HG02623 (cell line): Measurements from ENCODE around the gene EEA1.
"Not testable (repeated sequence)": the region's sequence is repeated elsewhere in the genome, so short reads cannot be mapped to it uniquely, and the experiment has no call there.

Experiments
- ATAC-seq: cut with Tn5 transposase; IDR thresholded peaks from one replicate; pipeline ENCODE4 v1.9.1; 2021; ENCODE audit warnings: moderate library complexity; ENCODE audit not compliant: unreplicated experiment

The EEA1 gene

DNA sequence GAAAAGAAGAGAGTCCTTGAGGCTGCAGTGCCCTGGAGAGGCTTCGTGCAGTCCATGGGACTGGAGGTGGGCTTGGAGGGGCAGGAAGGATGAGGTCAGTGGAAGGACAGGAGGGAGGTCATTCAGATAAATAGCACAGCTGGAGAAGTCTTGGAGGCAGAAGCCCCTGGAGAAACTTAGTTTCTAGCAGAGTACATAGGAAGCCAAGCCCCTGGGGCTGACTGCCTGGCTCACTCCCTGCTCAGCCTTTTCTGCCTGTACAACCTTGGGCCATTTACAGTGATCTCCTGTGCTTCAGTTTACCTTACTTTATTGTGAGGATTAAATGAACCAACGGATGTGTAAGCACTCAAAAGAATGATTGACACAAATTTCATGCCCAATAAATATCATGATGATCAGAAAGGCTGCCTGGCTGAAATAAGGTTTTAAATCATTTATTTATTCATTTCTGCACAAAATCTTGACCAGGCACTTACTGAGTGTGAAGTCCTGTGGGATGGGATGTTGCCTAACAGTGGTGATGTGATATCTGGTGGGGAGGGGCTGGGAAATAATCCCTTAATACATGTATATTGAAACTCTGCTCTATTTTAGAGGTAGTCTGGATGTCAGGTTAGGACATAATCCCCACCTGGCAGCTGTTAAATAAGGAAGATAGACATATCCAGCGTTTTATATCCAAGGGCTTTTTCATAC lies 172.0 kb downstream of the EEA1 start:
- ATAC-seq, result no peak

DNA sequence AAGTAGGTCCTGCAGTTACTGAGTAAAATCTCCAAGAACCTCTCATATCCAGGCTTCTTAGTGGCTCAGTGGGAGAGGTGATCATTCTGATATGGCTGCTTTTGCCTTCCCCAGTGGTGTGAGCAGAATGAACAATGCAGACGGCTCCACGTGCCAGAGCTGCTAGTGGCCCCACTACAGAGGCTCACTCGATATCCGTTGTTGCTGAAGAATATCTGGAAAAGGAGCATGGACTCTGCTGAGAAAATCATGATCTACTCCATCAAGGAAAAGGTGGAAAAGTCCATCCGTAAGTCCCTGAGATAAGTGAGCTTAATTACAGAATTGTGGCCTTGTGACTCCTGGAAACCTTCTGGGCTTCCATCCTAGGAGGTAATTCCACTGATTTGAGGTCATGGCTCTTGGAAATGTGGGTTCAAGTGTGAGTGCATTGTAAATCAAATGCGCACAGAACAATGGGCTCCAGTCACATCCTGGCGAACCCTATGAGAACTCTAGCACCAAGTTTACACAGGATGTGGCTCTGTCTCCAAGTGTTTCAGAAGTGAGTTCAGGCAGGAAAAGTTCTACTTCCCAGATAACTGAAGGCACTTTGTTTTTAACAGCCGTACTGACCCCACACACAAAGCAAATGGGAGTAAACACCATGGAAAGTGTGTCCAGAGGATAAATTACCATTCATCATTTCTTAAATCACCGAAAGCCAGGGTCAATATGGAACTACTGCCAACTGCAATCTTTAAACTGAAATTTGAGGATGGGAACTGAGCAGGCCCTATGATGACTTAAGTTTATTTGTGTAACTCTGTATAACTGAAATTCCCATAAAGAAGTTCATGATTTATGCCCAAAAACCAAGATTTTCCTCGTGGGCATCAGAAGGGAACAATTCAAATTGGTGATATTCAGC lies 174.9 kb downstream of the EEA1 start:
- no peak for ATAC-seq

DNA sequence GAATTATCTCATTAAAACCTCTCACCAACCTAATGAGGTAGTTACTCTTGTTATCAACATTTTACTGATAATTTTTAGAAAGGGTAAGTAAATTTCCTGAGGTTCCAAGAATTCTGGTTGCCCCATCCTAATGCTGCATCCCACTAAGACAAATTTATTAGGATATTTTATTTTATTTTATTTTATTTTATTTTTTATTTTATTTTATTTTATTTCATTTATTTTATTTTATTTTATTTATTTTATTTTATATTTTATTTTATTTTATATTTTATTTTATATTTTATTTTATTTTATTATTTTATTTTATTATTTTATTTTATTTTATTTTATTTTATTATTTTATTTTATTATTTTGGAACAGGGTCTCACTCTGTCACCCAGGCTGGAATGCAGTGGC lies 179.4 kb downstream of the EEA1 start:
- not testable (repeated sequence) for ATAC-seq

DNA sequence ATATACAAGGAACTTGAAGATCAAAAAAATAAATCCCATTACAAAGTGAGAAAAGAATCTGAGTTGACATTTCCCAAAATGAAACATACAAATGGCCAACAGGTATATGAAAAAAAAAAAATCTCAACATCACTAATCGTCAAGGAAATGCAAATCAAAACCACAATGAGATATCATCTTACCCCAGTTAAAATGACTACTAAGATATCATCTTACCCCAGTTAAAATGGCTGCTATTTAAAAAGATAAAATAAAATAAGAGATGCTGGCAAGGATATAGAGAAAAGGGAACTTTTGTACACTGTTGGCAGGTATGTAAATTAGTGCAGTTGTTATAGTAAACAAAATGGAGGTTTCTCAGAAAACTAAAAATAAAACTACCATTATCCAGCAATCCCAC lies 181.9 kb downstream of the EEA1 start:
- no peak for ATAC-seq

DNA sequence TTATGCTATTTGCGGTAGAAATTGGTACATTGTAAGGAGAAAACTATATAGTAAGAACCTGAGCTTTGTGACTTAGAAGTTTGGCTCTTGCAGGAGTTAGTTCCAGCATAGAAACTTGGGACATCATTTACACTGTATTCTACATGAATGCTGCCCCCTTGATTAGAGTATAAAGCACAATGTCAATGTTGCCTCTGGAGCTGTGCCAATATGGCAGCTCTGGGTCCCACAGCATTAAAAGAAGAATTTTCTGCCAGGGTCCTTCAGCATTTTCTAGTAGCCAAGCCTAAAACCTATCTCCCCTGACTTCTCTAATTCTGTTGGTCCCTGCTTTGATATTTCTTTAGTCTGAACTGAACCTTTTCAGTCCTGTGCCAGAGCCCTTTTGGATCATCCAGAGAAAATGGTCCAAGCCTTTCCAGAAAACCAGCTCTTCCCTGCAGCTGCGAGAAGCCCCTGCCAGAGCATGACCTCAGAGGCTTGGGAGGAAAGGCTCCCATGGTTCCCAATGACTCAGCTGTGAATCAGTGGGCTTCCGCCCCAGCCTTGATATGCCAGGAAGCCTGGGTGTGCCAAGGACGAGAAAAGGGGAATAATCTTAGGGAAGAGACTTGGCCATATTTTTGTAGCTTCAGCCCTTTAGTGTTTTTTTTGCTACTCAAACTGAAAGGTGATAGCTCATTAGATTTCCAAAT lies 183.1 kb downstream of the EEA1 start:
- no peak for ATAC-seq

DNA sequence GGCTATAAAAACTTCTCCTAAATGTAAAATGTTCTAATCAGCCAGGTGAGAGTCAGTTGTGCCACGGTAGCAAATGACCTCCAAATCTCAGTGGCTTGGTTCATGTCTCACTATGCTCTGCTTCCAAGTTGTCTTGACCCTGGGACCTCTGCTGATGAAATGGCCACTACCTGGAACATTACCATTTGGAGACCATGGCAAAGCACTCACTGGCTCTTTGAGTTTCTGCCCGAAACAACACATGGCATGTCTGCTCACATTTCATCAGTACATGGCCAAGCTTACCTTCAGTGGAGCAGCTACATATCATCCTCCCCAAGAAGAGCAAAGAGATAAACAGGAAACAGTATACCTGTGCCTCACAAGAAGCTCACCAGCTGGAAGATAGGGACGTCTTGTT lies 186.1 kb downstream of the EEA1 start:
- no peak for ATAC-seq

DNA sequence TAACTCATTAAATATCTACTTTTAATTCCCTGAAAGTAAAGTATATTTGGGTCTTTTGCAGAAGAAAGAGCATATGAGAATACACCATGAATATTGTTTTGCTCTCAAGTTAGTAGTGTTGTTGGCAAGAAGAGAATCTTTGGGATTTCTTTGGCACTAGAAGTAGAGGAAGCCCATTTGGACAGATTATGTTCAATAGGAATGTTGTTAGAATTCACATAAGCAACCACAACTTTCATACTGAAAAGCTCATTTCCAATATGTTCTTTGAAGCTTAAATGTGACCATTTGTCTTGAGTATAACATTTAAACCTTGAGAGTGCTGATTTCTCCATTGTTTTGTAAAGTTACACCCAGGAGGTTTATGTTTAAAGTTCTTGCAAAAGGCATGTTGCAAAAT lies 188.7 kb downstream of the EEA1 start:
- no peak for ATAC-seq

DNA sequence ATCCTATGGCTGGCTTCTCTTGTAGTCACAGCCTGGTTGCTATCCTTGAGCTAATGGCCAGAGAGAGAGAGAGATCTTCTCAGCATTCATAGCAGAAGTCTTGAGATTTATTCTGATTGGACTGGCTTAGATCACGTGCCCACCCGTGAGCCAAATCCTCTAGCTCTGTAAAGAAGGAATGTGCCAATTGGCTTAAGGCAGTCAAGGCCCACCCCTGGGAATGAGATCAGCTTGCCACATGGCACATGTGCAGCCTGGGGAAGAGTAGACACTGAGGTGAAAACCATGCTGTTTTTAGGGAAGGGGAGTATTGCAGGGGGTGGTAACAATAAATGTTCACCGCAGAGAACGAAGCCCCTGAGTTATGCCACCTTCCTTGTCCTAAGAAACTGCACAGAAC lies 190.0 kb downstream of the EEA1 start:
- ATAC-seq, result no peak

DNA sequence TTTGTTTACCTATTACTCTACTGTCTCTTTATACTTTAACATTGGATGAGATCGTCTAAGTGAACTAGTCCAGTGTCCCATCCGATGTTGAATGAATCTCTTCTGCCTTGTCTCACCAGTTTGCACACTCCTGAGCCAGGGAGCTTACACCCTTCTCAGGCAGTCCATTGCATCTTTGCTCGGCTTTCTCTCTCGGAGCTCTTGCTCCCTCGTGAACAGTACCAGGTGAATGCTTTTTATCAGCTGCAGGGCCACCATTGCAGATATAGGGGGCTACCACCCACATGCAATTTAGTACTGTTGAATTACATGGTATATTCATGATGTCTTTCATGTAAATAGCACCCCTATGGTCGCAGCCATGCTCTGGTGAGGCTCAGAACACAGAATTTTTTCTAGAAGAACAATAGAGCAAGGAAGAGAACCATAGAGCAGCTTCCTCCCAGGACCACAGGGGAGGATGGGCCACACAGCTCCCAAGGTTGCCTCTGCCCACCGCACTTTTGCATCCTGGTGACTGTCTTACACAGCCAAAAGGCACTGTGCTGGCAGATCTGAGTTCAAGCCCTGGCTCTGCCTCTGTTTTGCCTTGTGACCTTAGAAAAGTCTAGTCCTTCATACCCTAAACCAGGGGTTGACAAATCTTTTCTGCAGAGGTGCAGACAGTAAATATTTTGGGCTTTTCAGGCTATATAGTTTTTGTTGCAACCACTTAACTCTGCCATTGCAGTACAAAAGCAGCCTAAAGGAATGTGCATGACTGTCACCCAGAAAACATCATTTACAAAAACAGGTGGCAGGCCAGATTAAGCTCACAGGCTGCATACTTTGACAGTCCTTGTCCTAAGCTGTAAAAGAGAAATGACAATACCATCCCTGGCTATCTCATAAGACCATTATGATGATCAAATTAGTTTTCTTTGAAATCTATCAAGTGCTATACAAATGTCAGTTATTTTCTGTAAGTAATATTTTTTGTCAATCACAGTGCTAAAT lies 190.9 kb downstream of the EEA1 start:
- no peak for ATAC-seq

DNA sequence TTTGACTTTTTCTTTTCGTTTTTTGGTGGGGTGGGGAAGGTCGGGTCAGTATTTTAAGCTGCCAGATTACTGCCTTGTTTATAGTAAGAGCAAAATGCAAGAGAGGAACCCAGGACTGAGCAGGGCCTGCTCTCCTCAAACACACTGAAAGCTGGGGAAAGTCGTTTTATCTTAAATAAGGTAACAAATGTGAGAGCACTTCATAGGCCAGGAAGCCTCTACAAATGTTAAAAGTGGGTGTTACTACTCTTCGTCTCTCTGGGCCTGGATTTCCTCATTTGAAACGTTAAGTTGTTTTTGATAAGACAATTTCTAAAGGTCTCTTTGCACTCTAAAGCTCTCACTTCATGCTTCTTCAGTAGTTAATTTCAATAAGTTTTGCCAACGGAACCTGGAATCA lies 192.5 kb downstream of the EEA1 start:
- no peak for ATAC-seq

DNA sequence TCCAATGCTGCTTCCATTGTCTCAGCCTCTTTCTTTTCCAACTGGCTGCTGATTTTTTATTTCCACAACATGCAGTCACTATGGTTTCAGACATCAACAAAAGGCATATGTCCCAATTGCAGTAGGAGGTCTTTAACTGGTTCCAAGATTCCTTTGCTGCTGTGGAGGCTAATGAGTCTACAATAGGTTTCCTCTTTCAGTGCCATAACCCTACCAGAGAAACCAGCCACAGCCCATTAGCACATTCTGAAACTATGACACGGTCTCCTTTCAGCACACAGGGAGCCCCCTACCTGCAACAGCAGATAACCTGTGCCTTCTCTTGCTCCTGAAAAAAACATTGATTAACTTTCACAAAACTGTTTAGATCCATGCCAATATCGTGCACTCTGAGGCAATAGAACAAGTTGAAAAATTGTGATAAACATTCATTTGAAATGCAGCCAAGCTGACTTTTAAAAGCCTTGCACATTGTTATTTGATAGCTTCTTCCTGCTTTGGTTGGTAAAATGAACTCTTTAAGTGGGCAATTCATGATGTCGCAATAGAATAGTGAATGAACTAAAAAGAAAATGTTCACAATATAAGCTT lies 193.9 kb downstream of the EEA1 start:
- ATAC-seq, result no peak

DNA sequence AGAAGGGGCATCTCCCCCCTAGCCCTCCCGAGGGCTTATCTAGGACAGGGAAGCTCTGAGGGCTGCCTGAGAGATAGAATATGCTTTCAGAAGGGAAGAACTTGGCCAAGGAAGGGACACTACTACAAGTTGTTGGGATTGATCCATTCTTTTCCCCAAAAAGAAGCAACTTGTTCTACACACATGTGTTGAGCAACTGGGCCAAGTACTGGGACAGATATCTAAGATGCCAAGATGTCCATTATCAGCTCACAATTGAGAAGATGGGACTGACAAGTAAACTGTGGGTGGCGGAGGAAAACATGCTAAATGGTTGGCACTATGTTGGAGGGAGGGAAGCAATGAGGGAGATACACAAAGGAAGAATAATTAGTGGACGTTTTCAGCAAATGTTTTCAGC lies 195.4 kb downstream of the EEA1 start:
- no peak for ATAC-seq

DNA sequence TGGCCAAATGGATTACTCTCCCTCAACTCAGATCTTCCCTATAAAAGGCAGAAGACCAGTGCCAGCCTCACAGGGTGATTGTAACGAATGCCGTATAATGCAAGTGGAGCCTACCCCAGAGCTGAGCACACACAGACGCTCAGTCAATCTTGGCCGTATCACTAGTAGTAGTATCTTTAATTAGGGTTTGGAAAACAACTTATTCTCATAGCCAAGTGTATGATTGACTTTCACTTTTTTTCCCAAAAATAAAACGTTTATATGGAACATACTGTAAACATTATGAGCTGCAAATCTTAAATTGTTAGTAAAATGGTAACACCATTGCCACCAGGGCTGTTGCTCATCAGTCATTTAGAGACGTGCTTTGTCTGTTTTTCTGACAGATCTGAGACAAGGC lies 195.9 kb downstream of the EEA1 start:
- no peak for ATAC-seq

DNA sequence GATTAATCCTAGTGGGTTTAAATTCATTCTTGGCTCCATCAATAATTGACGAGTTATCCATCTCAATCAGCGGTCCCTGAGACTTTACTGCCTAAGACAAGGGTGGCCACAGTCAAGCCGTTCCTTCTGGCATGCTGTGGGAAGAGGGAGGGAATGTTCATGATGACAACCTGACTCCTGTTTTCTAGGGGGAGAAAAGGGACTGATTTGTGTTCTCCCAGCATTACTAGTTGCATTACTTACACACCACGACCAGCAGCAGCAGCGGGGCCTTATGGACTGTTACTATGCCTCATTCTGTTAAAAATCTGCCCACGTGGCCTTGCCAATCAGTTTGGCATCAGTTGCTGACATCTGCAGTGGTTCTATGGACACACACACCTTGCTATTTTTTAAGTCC lies 196.4 kb downstream of the EEA1 start:
- no peak for ATAC-seq

DNA sequence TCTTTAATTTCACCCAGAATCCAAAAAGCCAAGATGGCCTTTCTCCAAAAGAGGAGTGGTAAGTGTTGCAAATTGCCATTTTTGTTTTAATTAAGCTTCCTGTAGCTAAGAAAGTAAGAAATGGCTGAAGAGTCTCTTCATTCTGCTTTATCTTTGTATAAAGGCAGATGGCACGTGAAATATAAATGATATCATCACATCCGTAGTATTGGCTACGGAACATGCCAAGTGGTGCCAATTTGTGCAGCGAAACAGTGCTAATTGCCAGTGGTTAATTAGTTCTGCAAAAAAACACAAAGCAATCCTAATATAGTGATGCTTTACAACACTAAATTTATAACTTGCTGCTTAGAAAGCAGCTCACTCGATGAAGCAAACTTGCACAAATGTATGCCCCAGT lies 196.9 kb downstream of the EEA1 start:
- no peak for ATAC-seq

DNA sequence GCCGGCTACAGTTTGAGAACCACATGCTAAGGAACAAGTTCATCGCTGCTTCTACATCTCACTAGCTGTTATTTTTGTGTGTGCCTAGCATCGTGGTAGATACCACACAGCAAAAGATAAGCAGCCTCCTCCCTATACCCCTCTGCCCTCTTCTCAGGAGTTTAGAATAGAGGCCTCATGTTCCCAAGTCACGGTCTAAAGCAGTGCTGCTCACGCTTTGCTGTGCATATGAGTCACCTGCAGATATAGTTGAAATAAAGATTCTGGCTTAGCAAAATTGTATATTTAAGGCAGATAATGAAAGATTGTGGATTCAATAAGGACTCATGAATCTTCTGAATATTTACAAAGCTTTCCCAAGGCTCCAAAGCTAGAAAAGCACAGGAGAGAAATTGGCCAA lies 198.3 kb downstream of the EEA1 start:
- ATAC-seq, result no peak

DNA sequence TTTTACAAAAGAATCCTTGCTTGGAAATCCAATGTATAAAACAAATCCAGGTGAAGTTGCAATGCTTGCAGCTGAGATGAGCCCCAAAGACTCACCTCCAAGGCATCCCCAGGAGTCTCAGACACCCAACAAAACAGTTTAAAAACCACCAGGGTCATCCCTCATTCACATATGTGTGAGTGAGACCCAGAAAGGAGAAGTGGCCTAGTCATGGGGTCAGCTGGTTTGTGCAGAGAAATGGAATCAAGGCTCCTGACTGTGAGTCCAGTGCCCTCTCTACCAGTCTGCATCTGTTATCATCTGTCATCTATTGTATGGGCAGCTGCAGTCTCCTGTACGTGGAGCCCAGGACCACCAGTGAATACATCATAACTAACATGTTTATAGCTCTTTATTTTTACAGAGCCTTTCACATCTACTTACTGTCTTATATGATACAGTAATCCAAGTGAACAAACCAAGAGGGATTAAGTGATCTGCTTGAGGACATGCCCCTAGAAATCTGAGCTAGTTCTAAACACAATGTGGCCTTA lies 199.3 kb downstream of the EEA1 start:
- ATAC-seq, result no peak

DNA sequence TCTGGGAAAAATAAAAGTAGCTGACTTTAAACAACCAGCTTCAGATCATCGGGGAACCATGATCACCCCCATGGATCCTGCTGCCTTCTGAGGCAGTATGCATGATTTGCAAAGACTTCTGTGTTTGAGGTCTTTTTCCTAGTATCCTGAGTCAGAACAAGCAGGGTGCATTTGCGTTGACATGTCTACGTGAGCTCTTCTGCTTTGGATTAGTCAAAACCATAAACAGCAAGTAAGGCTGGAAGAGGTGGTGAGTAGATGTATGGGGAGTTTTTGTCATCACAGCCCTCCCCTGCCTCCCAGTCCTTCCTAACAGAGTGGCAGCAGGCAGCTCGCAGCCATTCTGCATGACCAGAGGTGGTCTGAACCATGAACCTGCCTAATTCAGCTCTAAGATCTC lies 202.2 kb downstream of the EEA1 start:
- no peak for ATAC-seq

DNA sequence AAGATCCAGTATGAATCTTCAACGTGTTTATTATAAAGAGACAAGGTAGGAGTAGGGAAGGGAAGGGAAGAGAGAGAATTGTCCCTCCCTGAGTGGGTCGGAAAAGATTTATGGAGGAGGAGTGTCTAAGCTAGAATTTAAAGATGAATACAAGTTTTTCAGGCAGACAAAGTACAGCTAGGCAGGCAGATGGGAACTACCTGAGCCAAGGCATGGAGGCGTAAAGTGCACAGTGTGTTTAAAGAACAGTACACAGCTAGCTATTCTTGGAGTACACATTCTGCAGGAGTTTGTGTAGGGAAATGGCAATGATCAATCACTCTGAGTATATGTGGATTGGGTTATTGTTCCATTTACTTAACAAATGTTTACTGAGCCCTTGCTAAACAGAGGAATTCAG lies 206.2 kb downstream of the EEA1 start:
- ATAC-seq, result no peak

DNA sequence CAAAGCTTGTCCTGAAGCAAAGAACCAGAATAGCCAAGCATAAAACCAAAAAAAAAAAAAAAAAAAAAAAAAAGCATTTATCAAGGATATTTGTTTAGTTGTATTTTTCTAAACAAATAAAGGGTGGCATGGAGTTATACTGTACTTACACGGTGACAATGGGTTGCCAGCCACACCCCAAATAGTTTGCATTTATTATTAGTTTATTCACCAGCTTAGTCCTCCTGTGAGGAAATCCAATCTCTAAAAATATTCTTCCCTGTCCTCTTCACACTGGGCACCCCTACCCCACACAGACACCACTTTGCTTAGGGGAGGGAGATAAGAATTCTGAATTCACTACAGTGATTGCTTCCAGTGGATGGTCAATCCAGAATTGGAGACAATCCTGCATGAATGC lies 207.4 kb downstream of the EEA1 start:
- no peak for ATAC-seq
